Right atrium auricular region (tissue), 2 donors: ENCODE data around the gene CENPW. TPM values are rescaled to one million over a fixed set of nuclear protein-coding genes. Genes with fewer than 3 reads are reported as not detected.

Experiments
- DNase-seq: peaks from one replicate; pipeline ENCODE4 v3.0.0-alpha.2; 2019; ENCODE audit warnings: low spot score
- H3K27ac ChIP-seq, 2 donors: fragments of 200-600 bp; sonication (generic); 1 replicate in 1 of 2; 2 replicates in 1 of 2; pipeline ENCODE4 v1.5.1; 2016 to 2019
- H3K27me3 ChIP-seq, 2 donors: fragments of 200-600 bp; sonication (generic); one replicate each; pipeline versions ENCODE4 v1.5.1 to v1.6.0; 2017 to 2019
- H3K36me3 ChIP-seq: fragments of 200-600 bp; sonication (generic); one replicate; pipeline ENCODE4 v1.5.1; 2016
- H3K4me1 ChIP-seq, 2 donors: fragments of 200-600 bp; sonication (generic); one replicate each; pipeline versions ENCODE4 v1.5.1 to v1.6.0; 2017 to 2019
- H3K4me3 ChIP-seq, 2 donors: fragments of 200-600 bp; sonication (generic); 1 replicate in 1 of 2; 2 replicates in 1 of 2; pipeline ENCODE4 v1.5.1; 2017 to 2019; ENCODE audit warnings: mild to moderate bottlenecking in 1 of 2, moderate library complexity in 1 of 2
- H3K9me3 ChIP-seq, 2 donors: fragments of 200-600 bp; sonication (generic); one replicate each; pipeline ENCODE4 v1.5.1; 2019
- total RNA-seq, 2 donors: library from RNA; depleted of rRNA; stranded (reverse); fragments of >200 nt; gene quantifications; one replicate each; pipeline ENCODE4 v1.1.0, GENCODE V29; 2016
- TF ChIP-seq, protein P1 (sequence below), 2 donors: fragments of 200-600 bp; sonication (generic); IDR thresholded peaks; one replicate each; pipeline ENCODE4 v1.5.1; 2019; ENCODE audit warnings: antibody characterized with exemption in 2 of 2

CENPW gene
- total RNA-seq, 2 donors from 2014 or later, result not detected

DNA sequence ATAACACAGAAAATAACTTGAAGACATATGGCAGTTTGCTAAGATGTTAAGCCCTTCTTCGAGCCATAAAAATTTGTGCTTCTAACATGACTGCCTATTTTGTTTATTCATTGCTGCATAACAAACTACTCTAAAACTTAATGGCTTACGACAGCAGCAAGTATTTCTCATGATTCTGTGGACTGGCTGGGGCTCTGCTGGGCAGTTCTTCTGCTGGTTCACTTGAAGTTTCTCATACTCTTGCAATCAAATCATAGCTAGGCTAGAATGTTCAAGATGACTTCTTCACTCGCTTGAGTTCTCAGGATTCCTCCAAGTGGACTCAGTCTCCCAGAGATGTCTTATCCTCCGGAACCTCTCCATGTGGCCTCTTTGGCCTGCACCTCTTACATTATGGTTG is 33.4 kb downstream of the CENPW start:
- no peak overlapping the region for H3K4me3 ChIP-seq
- H3K27ac ChIP-seq, result no peak overlapping the region
- no peaks in the 10 kb centered on the region for H3K4me1 ChIP-seq
- TF ChIP-seq, protein P1, sequence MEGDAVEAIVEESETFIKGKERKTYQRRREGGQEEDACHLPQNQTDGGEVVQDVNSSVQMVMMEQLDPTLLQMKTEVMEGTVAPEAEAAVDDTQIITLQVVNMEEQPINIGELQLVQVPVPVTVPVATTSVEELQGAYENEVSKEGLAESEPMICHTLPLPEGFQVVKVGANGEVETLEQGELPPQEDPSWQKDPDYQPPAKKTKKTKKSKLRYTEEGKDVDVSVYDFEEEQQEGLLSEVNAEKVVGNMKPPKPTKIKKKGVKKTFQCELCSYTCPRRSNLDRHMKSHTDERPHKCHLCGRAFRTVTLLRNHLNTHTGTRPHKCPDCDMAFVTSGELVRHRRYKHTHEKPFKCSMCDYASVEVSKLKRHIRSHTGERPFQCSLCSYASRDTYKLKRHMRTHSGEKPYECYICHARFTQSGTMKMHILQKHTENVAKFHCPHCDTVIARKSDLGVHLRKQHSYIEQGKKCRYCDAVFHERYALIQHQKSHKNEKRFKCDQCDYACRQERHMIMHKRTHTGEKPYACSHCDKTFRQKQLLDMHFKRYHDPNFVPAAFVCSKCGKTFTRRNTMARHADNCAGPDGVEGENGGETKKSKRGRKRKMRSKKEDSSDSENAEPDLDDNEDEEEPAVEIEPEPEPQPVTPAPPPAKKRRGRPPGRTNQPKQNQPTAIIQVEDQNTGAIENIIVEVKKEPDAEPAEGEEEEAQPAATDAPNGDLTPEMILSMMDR (IDR thresholded peaks at IDR 0.05), result no peak
- DNase-seq, result no peak
- H3K36me3 ChIP-seq, result no peaks in the 10 kb centered on the region
- H3K9me3 ChIP-seq, result peaks cover 0 to 11% of the 10 kb centered on the region in 2 donors
- no peaks in the 10 kb centered on the region for H3K27me3 ChIP-seq

DNA sequence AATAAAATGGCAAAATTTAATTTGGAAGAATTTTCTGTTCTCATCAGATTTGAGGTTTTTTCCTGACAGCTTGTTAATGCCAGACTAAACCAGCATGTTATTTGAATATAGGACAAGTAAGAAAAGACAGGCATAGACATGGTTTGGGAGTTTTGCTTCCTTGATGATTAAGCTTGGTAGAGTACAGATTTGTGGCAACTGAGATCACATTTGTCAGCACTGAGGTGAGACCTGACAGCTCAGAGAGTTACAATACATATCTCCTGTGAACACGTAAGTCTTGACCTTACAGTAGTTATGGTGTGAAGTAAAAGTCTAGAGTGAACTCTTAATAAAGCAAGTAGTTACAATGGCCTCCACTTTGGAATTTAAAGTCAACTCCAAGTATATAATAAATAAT is 34.5 kb downstream of the CENPW start:
- Histone ChIP-seq H3K4me3 (no peak overlapping the region), H3K27me3 (no peaks in the 10 kb centered on the region), H3K27ac (no peak overlapping the region), H3K4me1 (no peaks in the 10 kb centered on the region), H3K9me3 (peaks cover 0 to 11% of the 10 kb centered on the region in 2 donors), H3K36me3 (no peaks in the 10 kb centered on the region)
- TF ChIP-seq, protein P1 (IDR thresholded peaks at IDR 0.05), result no peak
- no peak for DNase-seq

DNA sequence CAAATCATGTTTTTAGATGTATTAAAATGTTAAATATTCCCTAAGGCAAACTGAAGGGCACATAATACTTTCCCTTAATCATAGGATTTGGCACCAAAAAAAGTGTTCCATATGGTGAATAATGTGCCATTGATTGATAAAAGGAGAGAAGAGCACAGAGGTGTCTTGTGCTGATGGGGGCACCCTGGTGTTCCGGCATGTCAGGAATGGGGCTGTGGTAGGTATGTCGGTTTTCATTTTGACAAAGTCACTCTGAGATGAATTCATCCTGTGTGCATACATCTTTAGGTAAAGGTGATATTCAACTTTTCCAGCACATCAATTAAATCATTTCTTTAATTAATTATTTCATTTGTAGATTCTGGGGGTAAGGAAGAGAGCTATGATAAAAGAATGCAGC is 36.8 kb downstream of the CENPW start:
- Histone ChIP-seq H3K4me3 (no peak overlapping the region), H3K27me3 (no peaks in the 10 kb centered on the region), H3K4me1 (no peaks in the 10 kb centered on the region), H3K9me3 (peaks cover 0 to 11% of the 10 kb centered on the region in 2 donors), H3K27ac (no peak overlapping the region), H3K36me3 (no peaks in the 10 kb centered on the region)
- TF ChIP-seq, protein P1 (IDR thresholded peaks at IDR 0.05), result no peak
- no peak for DNase-seq

DNA sequence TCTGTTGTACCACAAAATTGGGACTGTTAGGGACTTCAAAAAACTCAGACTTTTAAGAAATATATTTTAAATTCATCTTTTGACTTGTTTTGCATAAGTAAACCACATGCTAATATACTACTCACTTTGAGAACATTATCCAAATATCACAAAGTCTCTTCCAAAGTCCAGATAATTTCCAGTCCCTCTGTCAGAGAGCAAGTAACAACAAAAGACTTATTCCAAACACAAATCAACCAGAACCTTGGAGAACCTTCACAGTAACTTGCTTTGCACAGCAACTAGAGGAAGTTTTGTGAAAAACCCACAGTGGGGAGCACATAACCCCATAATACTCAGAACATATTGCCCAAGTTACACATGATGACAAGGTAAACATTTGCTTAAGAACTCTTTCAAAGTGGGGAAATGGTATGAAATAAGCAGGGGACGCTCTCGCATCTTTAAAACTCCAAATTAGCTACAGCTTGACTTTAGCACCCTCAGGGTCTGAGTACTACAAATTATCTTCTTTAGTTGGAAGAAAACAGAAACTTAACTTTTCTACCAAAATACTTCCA is 37.8 kb downstream of the CENPW start:
- Histone ChIP-seq H3K27me3 (no peaks in the 10 kb centered on the region), H3K36me3 (no peaks in the 10 kb centered on the region), H3K27ac (no peak overlapping the region), H3K9me3 (peaks cover 0 to 18% of the 10 kb centered on the region in 2 donors), H3K4me1 (no peaks in the 10 kb centered on the region), H3K4me3 (no peak overlapping the region)
- TF ChIP-seq, protein P1 (IDR thresholded peaks at IDR 0.05), result no peak
- DNase-seq, result no peak

DNA sequence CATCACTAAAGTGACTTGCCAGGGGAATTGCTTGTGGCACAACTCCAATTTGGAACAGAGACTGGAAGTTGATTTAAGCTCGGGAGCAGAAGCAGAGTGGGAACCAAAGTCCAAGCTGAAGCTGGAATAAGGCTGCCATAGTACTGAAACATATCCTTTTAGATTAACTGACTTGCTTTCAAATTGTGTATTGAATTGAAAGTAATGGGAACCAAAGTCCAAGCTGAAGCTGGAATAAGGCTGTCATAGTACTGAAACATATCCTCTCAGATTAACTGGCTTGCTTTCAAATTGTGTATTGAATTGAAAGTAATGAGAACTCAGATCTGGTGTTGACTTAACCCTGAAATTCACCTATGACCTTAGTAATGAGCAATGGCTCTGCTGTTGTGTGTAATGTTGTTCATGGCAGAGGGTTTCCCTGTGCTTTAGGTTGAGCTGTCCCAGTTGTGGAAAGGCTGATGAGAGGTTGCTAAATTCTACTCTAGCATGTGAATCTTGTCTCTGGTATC is 40.2 kb downstream of the CENPW start:
- H3K4me1 ChIP-seq, result no peaks in the 10 kb centered on the region
- H3K9me3 ChIP-seq, result peaks cover 0 to 24% of the 10 kb centered on the region in 2 donors
- TF ChIP-seq, protein P1 (IDR thresholded peaks at IDR 0.05), result no peak
- no peak for DNase-seq
- H3K4me3 ChIP-seq, result no peak overlapping the region
- no peaks in the 10 kb centered on the region for H3K27me3 ChIP-seq
- H3K36me3 ChIP-seq, result no peaks in the 10 kb centered on the region
- no peak overlapping the region for H3K27ac ChIP-seq

DNA sequence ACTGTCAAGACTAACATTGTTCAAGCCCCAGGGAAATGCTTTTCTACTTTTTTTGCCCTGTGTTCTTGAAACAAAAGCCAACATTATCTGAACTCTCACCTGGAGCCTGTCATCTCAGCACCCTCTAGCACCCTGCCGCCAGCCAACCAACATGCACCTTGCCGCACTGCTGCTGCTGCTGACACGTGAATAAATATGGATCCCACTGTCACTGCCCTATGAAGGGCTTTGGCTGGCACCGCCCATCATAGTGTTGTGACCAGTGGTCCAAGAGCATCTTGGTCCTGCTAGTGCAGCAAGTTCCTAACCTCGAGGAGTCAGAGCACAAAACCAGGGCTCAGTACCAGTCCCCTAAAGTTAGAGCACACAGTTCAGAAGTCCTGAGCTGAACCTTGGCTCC is 41.6 kb downstream of the CENPW start:
- H3K4me1 ChIP-seq, result no peaks in the 10 kb centered on the region
- H3K36me3 ChIP-seq, result no peaks in the 10 kb centered on the region
- no peak overlapping the region for H3K4me3 ChIP-seq
- TF ChIP-seq, protein P1 (IDR thresholded peaks at IDR 0.05), result no peak
- H3K9me3 ChIP-seq, result peaks cover 0 to 24% of the 10 kb centered on the region in 2 donors
- no peak for DNase-seq
- no peaks in the 10 kb centered on the region for H3K27me3 ChIP-seq
- no peak overlapping the region for H3K27ac ChIP-seq
